Measurements from ENCODE around the gene CDH4. TPM values are rescaled to one million over a fixed set of nuclear protein-coding genes. Genes with fewer than 3 reads are reported as not detected.

Gene CDH4
- total RNA-seq, 4 donors from 2014 or later: not detected

- intact Hi-C loops (cut with DNase I; ENCODE audit: low total_unique reads): no loop called here
- H3K4me1 ChIP-seq: no peaks in the 10 kb centered on the region
- no peak overlapping the region for H3K27ac ChIP-seq
- H3K36me3 ChIP-seq: no peaks in the 10 kb centered on the region
- in situ Hi-C loops (cut with MboI; ENCODE audit: low pct_ligation_motif_present in 1 of 4, low pct_unique_long_range_greater_than_20kb in 1 of 4, low sequenced_read_pairs in 3 of 4): no loop called here
- no peaks in the 10 kb centered on the region for H3K27me3 ChIP-seq
- no peak overlapping the region for H3K4me3 ChIP-seq
- 44 to 67% methylated on average over 2 of the region's 2 CpGs for WGBS, 2 donors (ENCODE audit: low coverage in 1 of 2)
- DNase-seq: no peak
- H3K9me3 ChIP-seq: no peaks in the 10 kb centered on the region
- no peak for TF ChIP-seq POLR2AphosphoS5 (IDR thresholded peaks at IDR 0.05)
- no peak for TF ChIP-seq EP300 (IDR thresholded peaks at IDR 0.05; ENCODE audit: low read depth)
- TF ChIP-seq POLR2A (IDR thresholded peaks at IDR 0.05): no peak
- no peak for TF ChIP-seq CTCF (IDR thresholded peaks at IDR 0.05)
Observed at GRCh38 chr20:61677928-61678327, 425.9 kb downstream of the CDH4 start.

- in situ Hi-C loops (cut with MboI; ENCODE audit: low pct_ligation_motif_present in 1 of 4, low pct_unique_long_range_greater_than_20kb in 1 of 4, low sequenced_read_pairs in 3 of 4) (no loop called here), intact Hi-C loops (cut with DNase I; ENCODE audit: low total_unique reads) (no loop called here)
- Histone ChIP-seq H3K4me1 (no peaks in the 10 kb centered on the region), H3K9me3 (no peaks in the 10 kb centered on the region), H3K36me3 (no peaks in the 10 kb centered on the region), H3K4me3 (no peak overlapping the region), H3K27me3 (no peaks in the 10 kb centered on the region), H3K27ac (no peak overlapping the region)
- no peak for DNase-seq
- 73 to 92% methylated on average over 4 to 8 of the region's 8 CpGs for WGBS, 2 donors (ENCODE audit: low coverage in 1 of 2)
- TF ChIP-seq POLR2AphosphoS5 (IDR thresholded peaks at IDR 0.05): no peak
- TF ChIP-seq EP300 (IDR thresholded peaks at IDR 0.05; ENCODE audit: low read depth): no peak
- TF ChIP-seq CTCF (IDR thresholded peaks at IDR 0.05): no peak
- TF ChIP-seq POLR2A (IDR thresholded peaks at IDR 0.05): no peak
Observed at GRCh38 chr20:61678437-61678836, 426.4 kb downstream of the CDH4 start.

GRCh38 chr20:61679473-61679872 lies 427.4 kb downstream of the CDH4 start:
- no peak overlapping the region for H3K27ac ChIP-seq
- no peaks in the 10 kb centered on the region for H3K9me3 ChIP-seq
- intact Hi-C loops (cut with DNase I; ENCODE audit: low total_unique reads) (no loop called here), in situ Hi-C loops (cut with MboI; ENCODE audit: low pct_ligation_motif_present in 1 of 4, low pct_unique_long_range_greater_than_20kb in 1 of 4, low sequenced_read_pairs in 3 of 4) (no loop called here)
- DNase-seq: no peak
- 86% methylated on average over 8 of the region's 10 CpGs; no CpG with 5 or more reads in 1 of the 2 donors for WGBS, 2 donors (ENCODE audit: low coverage in 1 of 2)
- no peaks in the 10 kb centered on the region for H3K4me1 ChIP-seq
- no peaks in the 10 kb centered on the region for H3K36me3 ChIP-seq
- H3K27me3 ChIP-seq: peaks cover 8% of the 10 kb centered on the region
- no peak overlapping the region for H3K4me3 ChIP-seq
- TF ChIP-seq POLR2A (IDR thresholded peaks at IDR 0.05) (no peak), CTCF (IDR thresholded peaks at IDR 0.05) (no peak), EP300 (IDR thresholded peaks at IDR 0.05; ENCODE audit: low read depth) (no peak), POLR2AphosphoS5 (IDR thresholded peaks at IDR 0.05) (no peak)

DNA sequence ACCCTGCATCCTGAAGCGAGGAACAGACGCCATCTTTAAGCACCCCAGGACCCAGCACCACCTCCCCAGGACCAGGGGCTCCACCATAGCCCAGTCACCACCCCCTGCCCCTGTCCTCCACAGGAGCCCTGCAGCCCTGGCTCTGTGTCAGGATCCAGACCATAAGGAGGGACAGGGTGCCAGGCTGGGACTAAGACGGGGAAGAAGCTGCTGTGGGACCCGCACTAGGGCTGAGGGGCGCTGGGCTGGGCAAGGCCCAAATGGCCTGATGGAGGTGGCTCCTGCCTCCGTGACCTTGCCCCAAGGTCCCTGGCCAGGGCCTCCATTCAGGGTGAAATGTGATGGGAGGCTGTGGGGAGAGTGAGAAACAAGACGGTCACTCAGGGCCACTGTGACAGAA lies 428.0 kb downstream of the CDH4 start:
- Histone ChIP-seq H3K27me3 (peaks cover 10% of the 10 kb centered on the region), H3K4me3 (no peak overlapping the region), H3K27ac (no peak overlapping the region), H3K9me3 (no peaks in the 10 kb centered on the region), H3K36me3 (no peaks in the 10 kb centered on the region), H3K4me1 (no peaks in the 10 kb centered on the region)
- TF ChIP-seq EP300 (IDR thresholded peaks at IDR 0.05; ENCODE audit: low read depth) (no peak), POLR2AphosphoS5 (IDR thresholded peaks at IDR 0.05) (no peak), CTCF (IDR thresholded peaks at IDR 0.05) (no peak), POLR2A (IDR thresholded peaks at IDR 0.05) (no peak)
- DNase-seq: no peak
- 90% methylated on average over 7 of the region's 7 CpGs; no CpG with 5 or more reads in 1 of the 2 donors for WGBS, 2 donors (ENCODE audit: low coverage in 1 of 2)
- in situ Hi-C loops (cut with MboI; ENCODE audit: low pct_ligation_motif_present in 1 of 4, low pct_unique_long_range_greater_than_20kb in 1 of 4, low sequenced_read_pairs in 3 of 4) (no loop called here), intact Hi-C loops (cut with DNase I; ENCODE audit: low total_unique reads) (no loop called here)
